ES-I3 (cell line): ENCODE data around the gene BTN3A1.
"Not testable (repeated sequence)": the region's sequence is repeated elsewhere in the genome, so short reads cannot be mapped to it uniquely, and the experiment has no call there.

Source experiments
- H3K36me3 ChIP-seq: 2 replicates; pipeline ENCODE4 v1.6.1; 2013; ENCODE audit warnings: mild to moderate bottlenecking, low read length, control low read depth, moderate library complexity; ENCODE audit not compliant: insufficient read depth
- H3K4me1 ChIP-seq: 2 replicates; pipeline ENCODE4 v1.6.1; 2013; ENCODE audit warnings: mild to moderate bottlenecking, control low read depth, low read length; ENCODE audit not compliant: insufficient read depth
- H3K9ac ChIP-seq: 2 replicates; pipeline ENCODE4 v1.6.1; 2013; ENCODE audit warnings: low read depth, mild to moderate bottlenecking, low read length, moderate library complexity
- H3K9me3 ChIP-seq: 2 replicates; pipeline ENCODE4 v1.6.1; 2013; ENCODE audit warnings: mild to moderate bottlenecking, low read length, moderate library complexity; ENCODE audit not compliant: control insufficient read depth, insufficient read depth

BTN3A1 gene

DNA sequence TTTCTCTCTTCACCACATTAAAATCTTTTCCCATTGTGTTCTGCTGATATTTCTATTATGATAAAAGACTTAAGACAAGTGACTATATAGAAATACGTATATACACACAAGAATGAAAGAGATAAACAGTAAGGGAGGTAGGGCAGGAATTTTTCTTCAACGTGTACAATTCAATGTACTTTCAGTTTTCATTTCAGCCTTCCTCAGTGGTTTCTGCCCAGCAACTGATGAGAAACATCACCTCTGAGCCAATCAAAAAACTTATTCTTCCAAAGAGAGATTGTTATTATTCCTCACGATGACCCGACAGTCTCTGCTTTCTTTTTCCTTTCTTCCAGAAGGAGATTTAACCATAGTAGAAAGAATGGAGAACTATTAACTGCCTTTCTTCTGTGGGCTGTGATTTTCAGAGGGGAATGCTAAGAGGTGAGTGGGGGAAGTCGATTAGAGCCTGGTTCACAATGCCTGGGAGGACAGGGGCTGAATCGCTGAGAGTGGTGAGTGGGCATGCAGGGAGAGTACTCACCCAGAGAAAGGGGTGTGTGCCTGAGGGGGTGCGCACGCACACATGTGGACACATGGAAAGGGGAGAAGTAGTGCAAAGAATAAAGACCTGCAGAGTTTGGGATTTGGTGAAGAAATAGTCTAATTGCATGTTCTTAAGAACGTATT is at the start of gene BTN3A1:
BTN3A1 (plus strand) TSS at position 289 of the 672 bp plus-strand sequence. CDS start 3,289 bp downstream, outside the sequence.
- Histone ChIP-seq H3K4me1 (no peaks in the 10 kb centered on the region), H3K9me3 (no peaks in the 10 kb centered on the region), H3K9ac (peak within 1 kb of the TSS; percentile 84), H3K36me3 (no peaks in the 10 kb centered on the region)

DNA sequence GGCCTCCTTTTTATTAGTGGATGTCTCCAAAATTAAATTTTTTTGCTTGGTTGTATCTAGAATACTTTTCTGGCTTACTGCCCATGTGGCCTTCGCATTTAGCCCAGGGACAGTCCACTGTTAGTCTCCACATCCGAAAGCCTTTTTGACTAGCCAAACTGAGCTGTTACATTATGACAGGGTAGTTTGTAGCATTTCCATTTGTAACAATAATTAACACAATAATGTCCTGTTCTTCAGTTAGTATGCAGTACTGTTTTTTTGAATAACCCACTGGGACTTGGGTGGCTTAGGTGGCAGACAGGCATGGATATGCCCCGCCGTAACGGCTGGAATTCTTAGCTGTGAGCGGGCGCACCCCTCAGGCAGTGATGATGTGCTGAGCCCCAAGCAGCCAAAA is 49.8 kb upstream of the BTN3A1 start:
- H3K9ac ChIP-seq = no peak overlapping the region
- no peaks in the 10 kb centered on the region for H3K36me3 ChIP-seq
- no peaks in the 10 kb centered on the region for H3K9me3 ChIP-seq
- H3K4me1 ChIP-seq = peaks cover 13% of the 10 kb centered on the region

DNA sequence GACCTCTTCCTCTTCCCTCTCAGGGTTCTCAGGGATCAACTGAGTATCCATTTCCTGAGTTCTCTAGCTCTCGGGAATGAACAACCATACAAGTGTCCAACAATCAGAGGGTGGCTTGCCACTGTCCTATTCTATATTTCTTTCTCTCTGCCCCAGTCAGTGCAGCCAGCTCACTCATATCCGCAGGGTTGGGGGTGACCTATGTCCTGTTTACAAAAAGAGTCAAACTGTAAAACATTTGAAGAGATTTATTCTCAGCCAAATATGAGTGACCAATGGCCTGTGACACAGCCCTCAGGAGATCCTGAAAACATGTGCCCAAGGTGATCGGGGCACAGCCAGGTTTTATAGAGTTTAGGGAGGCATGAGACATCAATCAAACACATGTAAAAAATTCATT is 47.9 kb upstream of the BTN3A1 start:
- H3K36me3 ChIP-seq = no peaks in the 10 kb centered on the region
- no peaks in the 10 kb centered on the region; the same call in 1 of the 2 replicates for H3K4me1 ChIP-seq
- H3K9ac ChIP-seq = no peak overlapping the region
- H3K9me3 ChIP-seq = no peaks in the 10 kb centered on the region

DNA sequence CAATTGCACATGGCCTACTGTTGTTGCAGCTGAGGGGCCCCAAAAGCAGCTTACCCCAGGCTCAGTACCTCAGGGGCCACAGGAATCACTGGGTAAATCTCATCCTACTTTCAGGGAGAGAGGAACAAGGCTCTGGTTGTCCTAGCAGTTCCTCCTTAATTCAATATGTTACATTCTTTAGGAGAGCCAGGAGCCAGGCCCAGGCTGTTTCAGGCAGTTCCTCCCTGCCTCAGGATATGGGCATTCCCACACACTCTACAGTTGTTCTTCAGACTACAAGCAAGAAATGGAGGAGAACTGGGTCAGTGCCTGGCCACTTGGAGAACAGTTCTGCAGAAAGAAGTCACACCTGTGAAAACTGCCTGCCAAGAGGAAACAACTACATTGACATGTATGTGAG is 46.7 kb upstream of the BTN3A1 start:
- no peaks in the 10 kb centered on the region for H3K4me1 ChIP-seq
- H3K9ac ChIP-seq = no peak overlapping the region
- no peaks in the 10 kb centered on the region for H3K36me3 ChIP-seq
- no peaks in the 10 kb centered on the region for H3K9me3 ChIP-seq

DNA sequence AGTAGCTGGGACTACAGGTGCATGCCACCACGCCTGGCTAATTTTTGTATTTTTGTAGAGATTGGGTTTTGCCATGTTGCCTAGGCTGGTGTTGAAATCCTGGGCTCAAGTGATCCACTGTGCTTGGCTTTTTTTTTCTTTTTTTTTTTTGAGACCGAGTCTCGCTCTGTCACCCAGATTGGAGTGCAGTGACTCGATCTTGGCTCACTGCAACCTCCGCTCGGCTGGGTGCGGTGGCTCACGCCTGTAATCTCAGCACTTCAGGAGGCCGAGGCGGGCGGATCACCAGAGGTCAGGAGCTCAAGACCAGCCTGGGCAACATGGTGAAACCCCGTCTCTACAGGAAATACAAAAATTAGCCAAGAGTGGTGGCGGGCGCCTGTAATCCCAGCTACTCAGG is 44.5 kb upstream of the BTN3A1 start:
- H3K9me3 ChIP-seq, H3K9ac ChIP-seq, H3K36me3 ChIP-seq, H3K4me1 ChIP-seq: not testable (repeated sequence)

GRCh38 chr6:26358511-26358981 is 43.5 kb upstream of the BTN3A1 start:
- no peaks in the 10 kb centered on the region for H3K9me3 ChIP-seq
- H3K9ac ChIP-seq = no peak overlapping the region
- no peaks in the 10 kb centered on the region for H3K36me3 ChIP-seq
- no peaks in the 10 kb centered on the region for H3K4me1 ChIP-seq

DNA sequence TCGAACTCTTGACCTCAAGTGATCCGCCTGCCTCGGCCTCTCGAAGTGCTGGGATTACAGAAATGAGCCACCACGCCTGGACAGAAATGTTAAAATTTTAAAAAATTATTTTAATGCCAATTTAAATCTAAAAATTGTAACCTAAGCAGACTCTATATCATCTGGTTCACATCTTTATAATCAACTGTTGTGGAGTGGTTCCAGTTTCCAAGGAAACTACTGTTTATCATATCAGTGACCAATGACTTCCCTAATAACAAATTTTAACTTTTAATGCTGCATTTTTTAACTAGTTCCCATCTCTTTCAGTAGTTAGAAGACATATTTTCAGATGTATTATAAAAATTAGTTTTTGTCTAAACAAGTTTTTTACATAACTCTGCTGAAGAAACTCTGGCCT is 42.3 kb upstream of the BTN3A1 start:
- no peaks in the 10 kb centered on the region for H3K4me1 ChIP-seq
- H3K9ac ChIP-seq = no peak overlapping the region

GRCh38 chr6:26360451-26361416 is 41.3 kb upstream of the BTN3A1 start:
- Histone ChIP-seq H3K9ac (no peak overlapping the region), H3K36me3 (no peaks in the 10 kb centered on the region), H3K9me3 (no peaks in the 10 kb centered on the region), H3K4me1 (no peaks in the 10 kb centered on the region)

More for the DNA sequence above, 42.3 kb upstream of the BTN3A1 start:
- no peaks in the 10 kb centered on the region for H3K36me3 ChIP-seq
- no peaks in the 10 kb centered on the region for H3K9me3 ChIP-seq

DNA sequence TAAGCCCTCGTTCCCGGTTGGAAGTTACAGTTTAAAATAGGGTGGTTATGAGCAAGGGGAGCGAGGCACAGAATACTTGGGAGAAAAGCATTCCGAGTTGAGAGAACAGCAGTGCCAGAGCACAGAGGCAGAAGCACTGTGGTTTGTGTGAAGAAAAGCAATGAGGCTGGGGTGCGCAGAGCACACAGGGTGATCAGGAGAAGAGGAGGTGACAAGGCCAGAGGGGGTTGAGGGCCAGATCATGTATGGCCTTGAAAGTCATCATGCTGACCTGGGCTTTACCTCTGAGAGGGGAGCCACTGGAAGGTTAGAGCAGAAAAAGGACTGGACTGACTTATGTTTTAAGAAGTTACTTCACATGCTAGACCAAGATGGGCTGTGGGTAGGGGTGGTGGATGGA is 40.5 kb upstream of the BTN3A1 start:
- Histone ChIP-seq H3K4me1 (no peaks in the 10 kb centered on the region), H3K36me3 (no peaks in the 10 kb centered on the region), H3K9ac (no peak overlapping the region), H3K9me3 (no peaks in the 10 kb centered on the region)

- Histone ChIP-seq H3K36me3 (no peaks in the 10 kb centered on the region), H3K9ac (no peak overlapping the region), H3K9me3 (no peaks in the 10 kb centered on the region), H3K4me1 (no peaks in the 10 kb centered on the region)
These were observed 39.8 kb upstream of the BTN3A1 start for GRCh38 chr6:26362093-26362835.

GRCh38 chr6:26362836-26363220 is 39.2 kb upstream of the BTN3A1 start:
- no peaks in the 10 kb centered on the region for H3K4me1 ChIP-seq
- H3K9me3 ChIP-seq = no peaks in the 10 kb centered on the region
- H3K9ac ChIP-seq = no peak overlapping the region
- H3K36me3 ChIP-seq = no peaks in the 10 kb centered on the region

- no peaks in the 10 kb centered on the region for H3K4me1 ChIP-seq
- H3K36me3 ChIP-seq = no peaks in the 10 kb centered on the region
- H3K9me3 ChIP-seq = no peaks in the 10 kb centered on the region
- no peak overlapping the region; the same call in 1 of the 2 replicates for H3K9ac ChIP-seq
These were observed 38.0 kb upstream of the BTN3A1 start for GRCh38 chr6:26363882-26364701.

GRCh38 chr6:26365633-26365995 is 36.5 kb upstream of the BTN3A1 start:
- Histone ChIP-seq H3K9me3 (no peaks in the 10 kb centered on the region), H3K9ac (peak overlapping the region; percentile 99), H3K4me1 (no peaks in the 10 kb centered on the region), H3K36me3 (no peaks in the 10 kb centered on the region)

GRCh38 chr6:26366504-26366903 is 35.6 kb upstream of the BTN3A1 start:
- Histone ChIP-seq H3K9ac (no peak overlapping the region), H3K9me3 (no peaks in the 10 kb centered on the region), H3K4me1 (no peaks in the 10 kb centered on the region), H3K36me3 (no peaks in the 10 kb centered on the region)
